ENCODE results near the gene BCL10. TPM values are rescaled to one million over a fixed set of nuclear protein-coding genes. Genes with fewer than 3 reads are reported as not detected.

Gene BCL10
- total and polyA plus RNA-seq, 7 donors, result 2.9 to 10.9 (median 8.2) TPM

DNA sequence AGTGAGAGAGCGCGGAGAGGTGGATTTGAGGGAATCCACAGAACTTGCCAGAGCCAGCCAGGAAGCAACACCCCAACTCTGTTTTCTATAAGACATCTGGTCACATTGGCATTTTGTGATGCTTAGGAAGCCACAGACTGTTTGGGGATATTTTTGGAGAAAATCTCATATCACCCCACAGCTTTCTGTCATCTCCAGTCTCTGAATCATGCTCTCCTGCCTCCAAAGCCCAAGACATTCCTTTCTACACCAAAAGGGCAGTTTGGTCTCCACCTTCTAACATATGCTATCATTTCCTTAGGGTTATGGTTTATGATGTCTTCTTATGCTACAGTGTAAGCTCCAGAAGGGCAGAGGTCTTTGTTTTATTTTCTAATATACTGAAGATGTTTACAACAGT is 14.4 kb upstream of the BCL10 start:
- H3K27ac ChIP-seq, result no peak overlapping the region
- intact Hi-C loops (cut with DNase I), result no loop called here
- ATAC-seq, result no peak
- no peaks in the 10 kb centered on the region for H3K4me1 ChIP-seq
- no peaks in the 10 kb centered on the region for H3K9me3 ChIP-seq
- H3K36me3 ChIP-seq (ENCODE audit: insufficient read depth in 1 of 2, low read depth in 1 of 2), result no peaks in the 10 kb centered on the region
- DNase-seq, result no peak
- TF ChIP-seq, protein P1, sequence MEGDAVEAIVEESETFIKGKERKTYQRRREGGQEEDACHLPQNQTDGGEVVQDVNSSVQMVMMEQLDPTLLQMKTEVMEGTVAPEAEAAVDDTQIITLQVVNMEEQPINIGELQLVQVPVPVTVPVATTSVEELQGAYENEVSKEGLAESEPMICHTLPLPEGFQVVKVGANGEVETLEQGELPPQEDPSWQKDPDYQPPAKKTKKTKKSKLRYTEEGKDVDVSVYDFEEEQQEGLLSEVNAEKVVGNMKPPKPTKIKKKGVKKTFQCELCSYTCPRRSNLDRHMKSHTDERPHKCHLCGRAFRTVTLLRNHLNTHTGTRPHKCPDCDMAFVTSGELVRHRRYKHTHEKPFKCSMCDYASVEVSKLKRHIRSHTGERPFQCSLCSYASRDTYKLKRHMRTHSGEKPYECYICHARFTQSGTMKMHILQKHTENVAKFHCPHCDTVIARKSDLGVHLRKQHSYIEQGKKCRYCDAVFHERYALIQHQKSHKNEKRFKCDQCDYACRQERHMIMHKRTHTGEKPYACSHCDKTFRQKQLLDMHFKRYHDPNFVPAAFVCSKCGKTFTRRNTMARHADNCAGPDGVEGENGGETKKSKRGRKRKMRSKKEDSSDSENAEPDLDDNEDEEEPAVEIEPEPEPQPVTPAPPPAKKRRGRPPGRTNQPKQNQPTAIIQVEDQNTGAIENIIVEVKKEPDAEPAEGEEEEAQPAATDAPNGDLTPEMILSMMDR (IDR thresholded peaks at IDR 0.05), result no peak
- H3K27me3 ChIP-seq (ENCODE audit: insufficient read depth in 3 of 3, low read length in 2 of 3), result no peaks in the 10 kb centered on the region
- H3K4me3 ChIP-seq, result no peak overlapping the region
- 94 to 100% (median 100%) methylated on average over 2 of the region's 2 CpGs for WGBS, 3 donors

DNA sequence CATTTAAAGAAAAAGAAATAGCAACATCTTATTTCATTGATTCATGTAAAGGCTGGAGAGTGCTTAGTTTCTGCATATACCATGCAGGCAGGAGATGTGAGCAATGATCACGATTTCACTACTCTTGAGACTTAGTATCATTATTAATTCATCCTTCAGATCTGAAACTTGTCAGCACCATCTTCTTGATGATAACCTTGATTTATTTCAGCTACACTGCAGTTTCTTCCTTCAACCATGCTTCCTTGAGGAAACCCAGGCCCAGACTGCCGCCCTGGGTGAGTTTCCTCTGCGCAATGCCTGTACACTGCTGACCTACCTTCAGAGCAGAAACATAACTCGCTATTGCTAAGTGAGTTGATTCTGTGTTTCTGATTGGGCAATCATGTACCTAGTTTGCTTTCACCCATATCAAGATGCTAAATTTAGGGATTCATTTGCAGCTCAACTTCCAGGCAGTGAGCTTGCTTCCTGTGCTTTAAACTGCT is 13.5 kb upstream of the BCL10 start:
- no peak overlapping the region for H3K27ac ChIP-seq
- intact Hi-C loops (cut with DNase I), result no loop called here
- H3K27me3 ChIP-seq (ENCODE audit: insufficient read depth in 3 of 3, low read length in 2 of 3), result no peaks in the 10 kb centered on the region
- TF ChIP-seq, protein P1 (IDR thresholded peaks at IDR 0.05), result no peak
- DNase-seq, result no peak
- H3K9me3 ChIP-seq, result no peaks in the 10 kb centered on the region
- no peaks in the 10 kb centered on the region for H3K4me1 ChIP-seq
- no peak for ATAC-seq
- no peaks in the 10 kb centered on the region for H3K36me3 ChIP-seq (ENCODE audit: insufficient read depth in 1 of 2, low read depth in 1 of 2)
- no peak overlapping the region for H3K4me3 ChIP-seq
- 92 to 94% (median 92%) methylated on average over 4 of the region's 4 CpGs for WGBS, 3 donors

DNA sequence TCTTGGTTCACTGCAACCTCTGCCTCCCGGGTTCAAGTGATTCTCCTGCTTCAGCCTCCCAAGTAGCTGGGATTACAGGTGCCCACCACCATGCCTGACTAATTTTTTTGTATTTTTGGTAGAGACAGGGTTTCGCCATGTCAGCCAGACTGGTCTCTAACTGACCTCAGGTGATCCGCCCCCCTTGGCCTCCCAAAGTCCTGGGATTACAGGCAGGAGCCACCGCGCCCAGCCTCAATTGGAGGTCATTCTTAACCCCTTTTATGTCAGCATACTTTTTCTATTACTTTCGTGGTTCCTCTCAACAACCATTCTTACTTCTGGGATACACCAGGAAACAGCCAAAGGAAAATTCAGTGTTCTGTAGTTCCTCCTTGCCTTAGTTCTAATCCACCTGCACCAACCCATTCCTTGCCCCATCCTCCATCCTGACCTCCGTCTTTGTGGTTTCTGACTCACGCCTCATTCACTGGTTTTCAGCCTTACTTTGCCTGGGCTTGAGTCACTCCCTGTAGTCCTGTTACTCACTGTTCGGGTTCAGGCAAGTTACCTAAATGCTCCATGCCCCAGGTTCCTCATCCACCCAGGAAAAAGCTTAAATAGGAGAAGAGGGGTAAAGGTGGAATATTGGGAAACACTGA is 12.9 kb upstream of the BCL10 start:
- WGBS, 3 donors, result 91 to 92% (median 91%) methylated on average over 9 of the region's 9 CpGs
- intact Hi-C loops (cut with DNase I), result no loop called here
- DNase-seq (no peak), ATAC-seq (no peak)
- no peak overlapping the region for H3K27ac ChIP-seq
- no peaks in the 10 kb centered on the region for H3K4me1 ChIP-seq
- TF ChIP-seq, protein P1 (IDR thresholded peaks at IDR 0.05), result no peak
- no peaks in the 10 kb centered on the region for H3K36me3 ChIP-seq (ENCODE audit: insufficient read depth in 1 of 2, low read depth in 1 of 2)
- H3K9me3 ChIP-seq, result no peaks in the 10 kb centered on the region
- H3K4me3 ChIP-seq, result no peak overlapping the region
- H3K27me3 ChIP-seq (ENCODE audit: insufficient read depth in 3 of 3, low read length in 2 of 3), result no peaks in the 10 kb centered on the region

DNA sequence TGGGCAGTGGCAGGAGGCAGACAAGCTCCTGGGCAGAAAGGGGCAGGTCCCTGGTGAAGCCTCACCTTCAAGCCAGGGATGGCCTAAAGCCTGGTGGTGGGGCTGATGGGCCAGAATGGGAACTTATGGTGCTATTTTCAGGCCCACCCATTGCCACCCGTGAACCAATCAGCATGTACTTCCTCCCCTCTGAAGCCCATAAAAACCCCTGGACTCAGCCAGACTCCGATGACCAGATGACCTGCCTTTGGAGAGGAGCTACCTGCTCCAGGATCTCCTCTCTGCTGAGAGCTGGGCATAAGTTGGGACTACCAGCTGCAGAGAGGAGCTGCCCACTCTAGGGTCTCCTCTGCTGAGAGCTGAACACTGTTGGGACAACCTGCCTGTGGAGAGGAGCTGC is 7.8 kb upstream of the BCL10 start:
- Histone ChIP-seq H3K4me1 (no peaks in the 10 kb centered on the region), H3K27me3 (ENCODE audit: insufficient read depth in 3 of 3, low read length in 2 of 3) (no peaks in the 10 kb centered on the region), H3K4me3 (no peak overlapping the region), H3K36me3 (ENCODE audit: insufficient read depth in 1 of 2, low read depth in 1 of 2) (no peaks in the 10 kb centered on the region), H3K9me3 (no peaks in the 10 kb centered on the region), H3K27ac (no peak overlapping the region)
- ATAC-seq, result no peak
- TF ChIP-seq, protein P1 (IDR thresholded peaks at IDR 0.05), result no peak
- no peak for DNase-seq
- intact Hi-C loops (cut with DNase I), result no loop called here
- WGBS, 3 donors, result 92 to 97% (median 94%) methylated on average over 2 of the region's 2 CpGs
